Measurements from ENCODE around the gene ASB4. TPM values are rescaled to one million over a fixed set of nuclear protein-coding genes. Genes with fewer than 3 reads are reported as not detected.

The ASB4 gene
- polyA plus RNA-seq, 2 of the 4 experiments (the other 2 are of a cell fraction): 1.4 to 3.1 TPM

DNA sequence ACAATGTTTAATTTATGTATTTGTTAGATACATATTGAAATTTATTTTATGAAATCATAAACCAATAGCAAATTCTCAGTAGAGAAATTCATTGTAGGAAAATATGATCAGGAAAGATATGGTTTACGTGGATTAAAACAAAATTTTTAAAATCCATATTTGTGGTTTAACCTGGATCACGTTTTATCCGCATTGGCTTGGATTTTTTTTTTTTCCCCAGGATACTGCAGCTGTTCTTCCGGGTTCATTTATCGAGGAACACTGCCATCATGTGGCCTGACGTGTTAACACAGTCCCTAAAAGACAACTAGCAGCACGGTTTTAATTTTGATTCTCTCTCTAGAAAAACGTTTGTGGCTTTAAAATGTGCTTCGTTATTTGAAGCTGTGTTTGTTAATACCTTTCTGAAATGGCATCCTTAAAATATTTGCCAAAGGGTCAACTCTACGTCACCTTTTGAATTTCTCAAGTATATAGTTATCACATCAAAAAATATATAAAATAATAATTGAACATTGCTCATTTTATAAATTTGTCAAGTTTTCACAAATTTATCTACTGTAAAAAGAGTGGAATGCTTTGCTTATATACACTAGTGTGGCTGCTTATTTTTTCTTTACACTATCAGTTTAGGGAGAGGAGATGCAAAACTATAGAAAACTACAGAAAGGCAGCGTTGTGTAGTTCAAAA, 8.7 kb upstream of the ASB4 start (continued):
- 0 out of 2 replicates have a peak, but pooled peaks have one; percentile 40 for TF ChIP-seq KDM5A (IDR thresholded peaks at IDR 0.05)
- peak; percentile 97 for TF ChIP-seq CTCF (IDR thresholded peaks at IDR 0.05)

DNA sequence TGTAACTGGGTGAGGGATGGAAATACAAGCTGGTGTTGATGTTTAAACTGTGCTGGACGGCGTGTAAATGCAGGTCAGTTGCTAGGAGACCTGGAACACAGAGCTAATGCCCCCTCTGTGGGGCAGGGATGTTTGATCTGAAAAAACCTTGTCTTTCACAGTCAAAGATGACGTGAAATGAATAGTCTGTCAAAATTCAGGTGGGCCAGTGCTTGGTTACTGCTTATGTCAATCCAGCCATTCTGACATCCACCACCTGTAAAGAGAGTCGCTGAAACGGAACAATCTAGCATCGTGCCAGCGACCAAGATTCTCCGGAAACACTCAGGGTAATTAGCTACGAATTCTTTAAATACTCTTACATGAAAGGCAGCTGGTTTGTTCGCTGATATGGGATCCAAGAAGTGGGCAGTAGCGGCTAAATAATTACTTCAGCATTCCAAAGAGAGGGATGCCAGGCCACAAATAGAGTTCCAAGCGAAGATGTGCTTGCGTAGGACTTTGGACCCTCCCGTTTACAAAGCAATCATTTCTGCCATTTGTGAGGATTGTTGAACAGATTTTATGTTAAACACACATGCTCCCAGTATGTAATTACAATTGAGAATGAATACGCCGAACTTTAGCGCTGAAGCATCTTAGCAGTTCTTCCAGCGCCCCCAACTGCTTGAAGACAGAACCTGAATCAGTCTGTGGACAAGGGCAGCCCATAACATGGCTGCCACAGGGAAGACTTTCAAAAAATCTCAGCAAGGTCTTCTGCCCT, 7.3 kb upstream of the ASB4 start:
- ChIA-PET CTCF (interaction anchor here (0.7 to 10.6 kb wide), 38 partner anchors 12 to 1193 kb away, joined by 3 to 176 read pairs (median 9); partner anchors contain the start of genes PON1, PON2, PON3 and SGCE), POLR2A (interaction anchor here (0.5 to 3.2 kb wide), 2 partner anchors 81 to 822 kb away, joined by 4 to 26 read pairs; partner anchors contain the start of gene PON3)
- 3% methylated on average over 18 of the region's 18 CpGs for WGBS (ENCODE audit: missing lambda C conversion rate)
- peak overlapping the region; percentile 85 for H3K4me2 ChIP-seq
- DNase-seq (ENCODE audit: low read depth in 1 of 2, low spot score in 1 of 2): peak; percentile 60 to 92
- H3K9me3 ChIP-seq: no peaks in the 10 kb centered on the region
- H3K4me1 ChIP-seq: peaks cover 32% of the 10 kb centered on the region
- H3K27ac ChIP-seq: peak overlapping the region; percentile 92 to 94
- no peak for TF ChIP-seq CHD4 (IDR thresholded peaks at IDR 0.05; ENCODE audit: borderline replicate concordance)
- TF ChIP-seq HEYL (CRISPR knock-in tag; IDR thresholded peaks at IDR 0.05): no peak
- 0 out of 2 replicates have a peak, but pooled peaks have one; percentile 14 for TF ChIP-seq RFX5 (IDR thresholded peaks at IDR 0.05)
- peak; percentile 92 to 95 for TF ChIP-seq RAD21 (conservative IDR thresholded peaks at IDR 0.05 in 1 of 2, IDR thresholded peaks at IDR 0.05 in 1 of 2)
- TF ChIP-seq CTCF (IDR thresholded peaks at IDR 0.05): peak; percentile 85
- TF ChIP-seq HOXA7 (CRISPR knock-in tag; IDR thresholded peaks at IDR 0.05): no peak
- peak in 1 of 2 experiments; percentile 65; a peak in 2 of 5 replicates for TF ChIP-seq JUN (IDR thresholded peaks at IDR 0.05)
- TF ChIP-seq PHF8 (IDR thresholded peaks at IDR 0.05; ENCODE audit: borderline replicate concordance, low read depth): no peak
- TF ChIP-seq EP300 (IDR thresholded peaks at IDR 0.05): peak in 1 of 2 experiments; percentile 58; a peak in 1 of 5 replicates
- no peak for TF ChIP-seq RCOR1 (IDR thresholded peaks at IDR 0.05; ENCODE audit: low read depth, low read length)
- 0 out of 2 replicates have a peak, but pooled peaks have one; percentile 35 for TF ChIP-seq HOXB13 (CRISPR knock-in tag; IDR thresholded peaks at IDR 0.05; ENCODE audit: low read depth)
- TF ChIP-seq MAX (IDR thresholded peaks at IDR 0.05): peak; percentile 50
- TF ChIP-seq TP53 (CRISPR knock-in tag; IDR thresholded peaks at IDR 0.05): no peak
- TF ChIP-seq TFCP2L1 (CRISPR knock-in tag; IDR thresholded peaks at IDR 0.05): no peak
- TF ChIP-seq ELK1 (IDR thresholded peaks at IDR 0.05; ENCODE audit: low read depth, low read length): no peak
- TF ChIP-seq HOXB5 (CRISPR knock-in tag; IDR thresholded peaks at IDR 0.05): 0 out of 2 replicates have a peak, but pooled peaks have one; percentile 10
- TF ChIP-seq ATOH8 (CRISPR knock-in tag; IDR thresholded peaks at IDR 0.05; ENCODE audit: low read depth): no peak
- TF ChIP-seq CEBPB (IDR thresholded peaks at IDR 0.05): peak in 1 of 2 experiments; percentile 4; a peak in 1 of 4 replicates
- no peak for TF ChIP-seq FOSB (CRISPR knock-in tag; IDR thresholded peaks at IDR 0.05)
- TF ChIP-seq SMC3 (IDR thresholded peaks at IDR 0.05): peak; percentile 86
- TF ChIP-seq, protein P1, sequence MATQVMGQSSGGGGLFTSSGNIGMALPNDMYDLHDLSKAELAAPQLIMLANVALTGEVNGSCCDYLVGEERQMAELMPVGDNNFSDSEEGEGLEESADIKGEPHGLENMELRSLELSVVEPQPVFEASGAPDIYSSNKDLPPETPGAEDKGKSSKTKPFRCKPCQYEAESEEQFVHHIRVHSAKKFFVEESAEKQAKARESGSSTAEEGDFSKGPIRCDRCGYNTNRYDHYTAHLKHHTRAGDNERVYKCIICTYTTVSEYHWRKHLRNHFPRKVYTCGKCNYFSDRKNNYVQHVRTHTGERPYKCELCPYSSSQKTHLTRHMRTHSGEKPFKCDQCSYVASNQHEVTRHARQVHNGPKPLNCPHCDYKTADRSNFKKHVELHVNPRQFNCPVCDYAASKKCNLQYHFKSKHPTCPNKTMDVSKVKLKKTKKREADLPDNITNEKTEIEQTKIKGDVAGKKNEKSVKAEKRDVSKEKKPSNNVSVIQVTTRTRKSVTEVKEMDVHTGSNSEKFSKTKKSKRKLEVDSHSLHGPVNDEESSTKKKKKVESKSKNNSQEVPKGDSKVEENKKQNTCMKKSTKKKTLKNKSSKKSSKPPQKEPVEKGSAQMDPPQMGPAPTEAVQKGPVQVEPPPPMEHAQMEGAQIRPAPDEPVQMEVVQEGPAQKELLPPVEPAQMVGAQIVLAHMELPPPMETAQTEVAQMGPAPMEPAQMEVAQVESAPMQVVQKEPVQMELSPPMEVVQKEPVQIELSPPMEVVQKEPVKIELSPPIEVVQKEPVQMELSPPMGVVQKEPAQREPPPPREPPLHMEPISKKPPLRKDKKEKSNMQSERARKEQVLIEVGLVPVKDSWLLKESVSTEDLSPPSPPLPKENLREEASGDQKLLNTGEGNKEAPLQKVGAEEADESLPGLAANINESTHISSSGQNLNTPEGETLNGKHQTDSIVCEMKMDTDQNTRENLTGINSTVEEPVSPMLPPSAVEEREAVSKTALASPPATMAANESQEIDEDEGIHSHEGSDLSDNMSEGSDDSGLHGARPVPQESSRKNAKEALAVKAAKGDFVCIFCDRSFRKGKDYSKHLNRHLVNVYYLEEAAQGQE (IDR thresholded peaks at IDR 0.05): no peak
- no peak for TF ChIP-seq CBX2 (IDR thresholded peaks at IDR 0.05; ENCODE audit: borderline replicate concordance, low read depth)
- TF ChIP-seq MAZ (IDR thresholded peaks at IDR 0.05; ENCODE audit: borderline replicate concordance, low read depth, low read length): no peak
- FAIRE-seq: peak; percentile 94
- ATAC-seq: peak; percentile 90 to 91
- H3K4me3 ChIP-seq: peak overlapping the region; percentile 32
